GM21825 (cell line): ENCODE measurements around the gene SLC19A2.

Experiments used
- ATAC-seq: cut with Tn5 transposase; IDR thresholded peaks from one replicate; pipeline ENCODE4 v1.9.1; 2021; ENCODE audit warnings: mild to moderate bottlenecking, moderate library complexity; ENCODE audit not compliant: unreplicated experiment

The SLC19A2 gene

GRCh38 chr1:169478094-169478672 is 7.6 kb downstream of the SLC19A2 start:
- no peak for ATAC-seq

- ATAC-seq: no peak
Observed at GRCh38 chr1:169475806-169476387, 9.8 kb downstream of the SLC19A2 start.

- ATAC-seq: no peak
Observed at GRCh38 chr1:169474302-169474995, 11.3 kb downstream of the SLC19A2 start.

- no peak for ATAC-seq
Observed at GRCh38 chr1:169473347-169473746, 12.4 kb downstream of the SLC19A2 start.

- no peak for ATAC-seq
Observed at GRCh38 chr1:169472738-169473137, 13.0 kb downstream of the SLC19A2 start.

- ATAC-seq: no peak
Observed at GRCh38 chr1:169468982-169469381, 16.8 kb downstream of the SLC19A2 start.

- no peak for ATAC-seq
Observed at GRCh38 chr1:169466259-169467230, 19.2 kb downstream of the SLC19A2 start.

GRCh38 chr1:169465281-169465680 is 20.5 kb downstream of the SLC19A2 start:
- ATAC-seq: no peak

- no peak for ATAC-seq
Observed at GRCh38 chr1:169462385-169462784, 23.4 kb downstream of the SLC19A2 start.

- ATAC-seq: no peak
Observed at GRCh38 chr1:169461390-169462000, 24.2 kb downstream of the SLC19A2 start.

- no peak for ATAC-seq
Observed at GRCh38 chr1:169460191-169460833, 25.4 kb downstream of the SLC19A2 start.

GRCh38 chr1:169457443-169457842 is 28.3 kb downstream of the SLC19A2 start:
- no peak for ATAC-seq

- no peak for ATAC-seq
Observed at GRCh38 chr1:169456029-169456428, 29.7 kb downstream of the SLC19A2 start.

GRCh38 chr1:169452921-169453320 is 32.8 kb downstream of the SLC19A2 start:
- no peak for ATAC-seq

- no peak for ATAC-seq
Observed at GRCh38 chr1:169451218-169451824, 34.4 kb downstream of the SLC19A2 start.

GRCh38 chr1:169443923-169444322 is 41.8 kb downstream of the SLC19A2 start:
- ATAC-seq: no peak

GRCh38 chr1:169427081-169427641 is 58.6 kb downstream of the SLC19A2 start, which contains the start of gene CCDC181:
CCDC181 (minus strand) TSS chr1:169427474; CDS start chr1:169424927, 2,547 bp downstream.
- ATAC-seq: peak; percentile 80

GRCh38 chr1:169426174-169426705 is 59.5 kb downstream of the SLC19A2 start:
- no peak for ATAC-seq

- ATAC-seq: no peak
Observed at GRCh38 chr1:169421309-169421708, 64.4 kb downstream of the SLC19A2 start.
